ENCODE results near the gene CCDC157.

The CCDC157 gene

GRCh38 chr22:30424534-30425326 is 67.9 kb downstream of the CCDC157 start:
- no peak for TF ChIP-seq SIN3A (IDR thresholded peaks at IDR 0.05; ENCODE audit: borderline replicate concordance, insufficient read depth, low read length)
- TF ChIP-seq TAF1 (IDR thresholded peaks at IDR 0.05; ENCODE audit: borderline replicate concordance, insufficient read depth, low read length): no peak
- no peak for TF ChIP-seq REST (IDR thresholded peaks at IDR 0.05; ENCODE audit: insufficient read depth in 1 of 2, low read depth in 2 of 2, low read length in 2 of 2)
- no peak for TF ChIP-seq POLR2AphosphoS5 (IDR thresholded peaks at IDR 0.05; ENCODE audit: low read depth, low read length)
- no peak for TF ChIP-seq FOXP2 (optimal IDR thresholded peaks at IDR 0.05; ENCODE audit: borderline replicate concordance, extremely low read depth, extremely low read length, insufficient read depth)

GRCh38 chr22:30425327-30425615 is 68.5 kb downstream of the CCDC157 start:
- TF ChIP-seq TAF1 (IDR thresholded peaks at IDR 0.05; ENCODE audit: borderline replicate concordance, insufficient read depth, low read length): no peak
- no peak for TF ChIP-seq FOXP2 (optimal IDR thresholded peaks at IDR 0.05; ENCODE audit: borderline replicate concordance, extremely low read depth, extremely low read length, insufficient read depth)
- 0 out of 2 replicates have a peak, but pooled peaks have one; percentile 6 for TF ChIP-seq POLR2AphosphoS5 (IDR thresholded peaks at IDR 0.05; ENCODE audit: low read depth, low read length)
- TF ChIP-seq SIN3A (IDR thresholded peaks at IDR 0.05; ENCODE audit: borderline replicate concordance, insufficient read depth, low read length): no peak
- TF ChIP-seq REST (IDR thresholded peaks at IDR 0.05; ENCODE audit: insufficient read depth in 1 of 2, low read depth in 2 of 2, low read length in 2 of 2): no peak

- no peak for TF ChIP-seq FOXP2 (optimal IDR thresholded peaks at IDR 0.05; ENCODE audit: borderline replicate concordance, extremely low read depth, extremely low read length, insufficient read depth)
- no peak for TF ChIP-seq SIN3A (IDR thresholded peaks at IDR 0.05; ENCODE audit: borderline replicate concordance, insufficient read depth, low read length)
- TF ChIP-seq REST (IDR thresholded peaks at IDR 0.05; ENCODE audit: insufficient read depth in 1 of 2, low read depth in 2 of 2, low read length in 2 of 2): no peak
- peak; percentile 59 for TF ChIP-seq POLR2AphosphoS5 (IDR thresholded peaks at IDR 0.05; ENCODE audit: low read depth, low read length)
- 0 out of 2 replicates have a peak, but pooled peaks have one; percentile 21 for TF ChIP-seq TAF1 (IDR thresholded peaks at IDR 0.05; ENCODE audit: borderline replicate concordance, insufficient read depth, low read length)
Observed at GRCh38 chr22:30425616-30426387, 69.0 kb downstream of the CCDC157 start, which contains the start of gene MTFP1. MTFP1 (plus strand) TSS chr22:30425768; CDS start chr22:30425880, 112 bp downstream.

All from PFSK-1 (cell line).